ENCODE results near the gene SUV39H2. TPM values are rescaled to one million over a fixed set of nuclear protein-coding genes. Genes with fewer than 3 reads are reported as not detected.

The SUV39H2 gene
- total and polyA plus RNA-seq, 3 donors from 2014 or later: 29.9 to 69.4 (median 39.1) TPM

DNA sequence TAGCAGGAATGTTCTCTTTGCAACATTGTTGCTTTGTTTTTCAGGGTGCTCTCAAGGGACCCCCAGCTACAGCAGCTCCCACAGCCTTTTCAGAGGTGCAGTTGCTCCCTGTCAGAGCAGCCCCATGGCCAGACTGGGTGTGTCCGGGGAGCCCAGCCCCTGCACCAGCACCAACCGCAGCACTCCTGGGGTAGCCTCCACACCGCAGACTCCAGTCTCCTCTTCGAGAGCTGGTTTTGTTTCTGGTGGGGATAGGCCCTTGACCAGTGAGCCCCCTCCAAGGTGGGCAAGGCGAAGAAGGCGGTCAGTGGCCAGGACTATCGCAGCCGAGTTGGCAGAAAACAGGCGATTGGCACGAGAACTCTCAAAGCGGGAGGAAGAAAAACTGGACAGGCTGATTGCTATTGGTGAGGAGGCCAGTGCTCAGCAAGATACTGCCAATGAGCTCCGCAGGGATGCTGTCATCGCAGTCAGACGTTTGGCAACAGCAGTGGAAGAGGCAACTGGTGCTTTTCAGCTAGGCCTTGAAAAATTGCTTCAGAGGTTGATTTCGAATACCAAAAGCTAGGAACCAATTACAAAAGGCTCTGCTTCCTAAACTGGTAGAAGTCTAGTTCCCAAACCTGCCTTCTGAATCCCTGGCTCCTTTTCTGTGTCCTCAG, 35.2 kb upstream of the SUV39H2 start:
- DNase-seq: no peak
- Histone ChIP-seq H3K27ac (no peak overlapping the region), H3K4me1 (no peaks in the 10 kb centered on the region), H3K4me3 (no peak overlapping the region), H3K27me3 (no peaks in the 10 kb centered on the region), H3K9me3 (no peaks in the 10 kb centered on the region), H3K36me3 (ENCODE audit: low read depth, missing control alignments) (no peaks in the 10 kb centered on the region)
- WGBS, 2 donors: 93 to 96% methylated on average over 14 to 15 of the region's 15 CpGs
- intact Hi-C loops (cut with DNase I; ENCODE audit: low total_unique reads): no loop called here
- TF ChIP-seq POLR2A (IDR thresholded peaks at IDR 0.05): no peak
- TF ChIP-seq, protein P1, sequence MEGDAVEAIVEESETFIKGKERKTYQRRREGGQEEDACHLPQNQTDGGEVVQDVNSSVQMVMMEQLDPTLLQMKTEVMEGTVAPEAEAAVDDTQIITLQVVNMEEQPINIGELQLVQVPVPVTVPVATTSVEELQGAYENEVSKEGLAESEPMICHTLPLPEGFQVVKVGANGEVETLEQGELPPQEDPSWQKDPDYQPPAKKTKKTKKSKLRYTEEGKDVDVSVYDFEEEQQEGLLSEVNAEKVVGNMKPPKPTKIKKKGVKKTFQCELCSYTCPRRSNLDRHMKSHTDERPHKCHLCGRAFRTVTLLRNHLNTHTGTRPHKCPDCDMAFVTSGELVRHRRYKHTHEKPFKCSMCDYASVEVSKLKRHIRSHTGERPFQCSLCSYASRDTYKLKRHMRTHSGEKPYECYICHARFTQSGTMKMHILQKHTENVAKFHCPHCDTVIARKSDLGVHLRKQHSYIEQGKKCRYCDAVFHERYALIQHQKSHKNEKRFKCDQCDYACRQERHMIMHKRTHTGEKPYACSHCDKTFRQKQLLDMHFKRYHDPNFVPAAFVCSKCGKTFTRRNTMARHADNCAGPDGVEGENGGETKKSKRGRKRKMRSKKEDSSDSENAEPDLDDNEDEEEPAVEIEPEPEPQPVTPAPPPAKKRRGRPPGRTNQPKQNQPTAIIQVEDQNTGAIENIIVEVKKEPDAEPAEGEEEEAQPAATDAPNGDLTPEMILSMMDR (IDR thresholded peaks at IDR 0.05): no peak

DNA sequence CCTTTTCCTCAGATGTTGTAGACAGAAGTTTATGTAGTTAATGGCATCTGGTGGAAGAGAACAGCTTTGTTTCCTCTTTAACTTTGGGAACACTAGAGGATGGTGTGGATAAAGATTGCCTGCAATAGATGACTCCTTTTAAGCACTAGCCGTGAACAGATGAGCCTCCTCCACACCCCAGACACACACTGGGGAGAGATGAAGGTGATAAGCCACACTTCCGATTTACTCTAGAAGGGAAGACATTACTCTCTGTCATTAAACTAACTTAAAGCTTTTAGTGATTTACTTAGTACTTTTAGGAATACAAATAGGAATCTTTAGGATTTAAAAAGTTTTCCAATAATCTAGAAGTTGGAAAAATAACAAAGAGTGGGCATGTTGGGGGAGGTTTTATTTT, 33.7 kb upstream of the SUV39H2 start:
- H3K4me1 ChIP-seq: no peaks in the 10 kb centered on the region
- no peak overlapping the region for H3K4me3 ChIP-seq
- peak; percentile 2 for TF ChIP-seq POLR2A (IDR thresholded peaks at IDR 0.05)
- TF ChIP-seq, protein P1 (IDR thresholded peaks at IDR 0.05): no peak
- no peak overlapping the region for H3K27ac ChIP-seq
- no peaks in the 10 kb centered on the region for H3K27me3 ChIP-seq
- DNase-seq: no peak
- intact Hi-C loops (cut with DNase I; ENCODE audit: low total_unique reads): no loop called here
- 56 to 80% methylated on average over 2 of the region's 2 CpGs for whole genome bisulfite sequencing, 2 donors
- H3K9me3 ChIP-seq: no peaks in the 10 kb centered on the region
- no peaks in the 10 kb centered on the region for H3K36me3 ChIP-seq (ENCODE audit: low read depth, missing control alignments)

- intact Hi-C loops (cut with DNase I; ENCODE audit: low total_unique reads): no loop called here
- TF ChIP-seq POLR2A (IDR thresholded peaks at IDR 0.05): no peak
- TF ChIP-seq, protein P1 (IDR thresholded peaks at IDR 0.05): no peak
- 84 to 92% methylated on average over 3 of the region's 3 CpGs for WGBS, 2 donors
- Histone ChIP-seq H3K36me3 (ENCODE audit: low read depth, missing control alignments) (no peaks in the 10 kb centered on the region), H3K27me3 (no peaks in the 10 kb centered on the region), H3K4me1 (no peaks in the 10 kb centered on the region), H3K27ac (no peak overlapping the region), H3K9me3 (no peaks in the 10 kb centered on the region), H3K4me3 (no peak overlapping the region)
- DNase-seq: no peak
These were observed 26.4 kb upstream of the SUV39H2 start for GRCh38 chr10:14852236-14852635.

DNA sequence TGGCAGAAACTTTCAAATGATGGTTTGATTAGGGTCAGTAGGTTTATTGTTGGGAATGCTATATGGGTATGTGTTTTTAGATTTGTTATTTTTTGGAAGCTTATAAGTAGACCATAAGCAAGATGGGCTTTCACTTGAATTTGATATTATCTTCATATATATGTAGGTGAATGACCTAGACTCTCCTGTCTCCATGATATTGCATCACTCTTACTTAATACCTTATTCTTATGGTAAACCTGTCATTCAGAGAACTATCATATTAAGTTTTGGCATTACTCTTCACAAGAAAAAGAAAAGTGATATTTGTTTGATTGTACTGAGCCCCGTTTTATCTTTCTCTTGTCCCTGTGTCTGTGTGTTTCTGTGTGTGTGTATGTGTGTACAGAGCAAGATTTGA, 23.2 kb upstream of the SUV39H2 start:
- DNase-seq: no peak
- no peak overlapping the region for H3K27ac ChIP-seq
- no peaks in the 10 kb centered on the region for H3K27me3 ChIP-seq
- no peaks in the 10 kb centered on the region for H3K36me3 ChIP-seq (ENCODE audit: low read depth, missing control alignments)
- no peaks in the 10 kb centered on the region for H3K4me1 ChIP-seq
- TF ChIP-seq, protein P1 (IDR thresholded peaks at IDR 0.05): no peak
- no peak for TF ChIP-seq POLR2A (IDR thresholded peaks at IDR 0.05)
- H3K9me3 ChIP-seq: no peaks in the 10 kb centered on the region
- intact Hi-C loops (cut with DNase I; ENCODE audit: low total_unique reads): no loop called here
- no peak overlapping the region for H3K4me3 ChIP-seq
- 85 to 95% methylated on average over 1 of the region's 1 CpG for WGBS, 2 donors

DNA sequence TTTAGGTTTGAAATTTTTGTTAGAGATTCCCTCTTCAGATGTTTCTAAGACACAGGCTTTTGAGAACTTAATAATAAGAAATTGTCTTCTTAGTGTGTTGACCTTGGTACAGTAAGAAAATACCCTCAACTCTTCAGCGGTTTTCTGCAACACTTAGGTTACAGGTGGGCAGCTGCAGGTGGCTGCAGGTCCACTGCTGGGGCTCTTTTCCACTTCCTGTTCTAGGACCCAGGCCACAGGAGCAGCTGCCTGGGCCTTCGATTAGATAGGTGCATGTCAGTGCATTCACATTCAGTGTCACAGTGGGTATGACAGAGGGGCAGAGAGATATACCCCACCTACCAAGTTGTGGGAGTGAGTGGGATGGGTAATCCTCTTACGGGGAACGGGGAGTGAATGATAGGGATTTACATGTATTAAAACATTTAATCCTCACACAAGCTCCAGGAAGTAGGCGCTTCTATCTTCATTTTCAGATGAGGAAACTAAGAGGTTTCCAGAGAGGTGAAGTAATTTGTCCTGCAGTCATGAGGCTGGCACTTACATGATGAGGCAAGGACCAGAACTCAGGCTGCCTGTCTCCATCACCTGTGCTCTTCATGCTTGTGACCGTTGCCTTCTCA, 20.2 kb upstream of the SUV39H2 start:
- no peak for DNase-seq
- WGBS, 2 donors: 90 to 95% methylated on average over 6 of the region's 6 CpGs
- intact Hi-C loops (cut with DNase I; ENCODE audit: low total_unique reads): no loop called here
- Histone ChIP-seq H3K27me3 (no peaks in the 10 kb centered on the region), H3K9me3 (no peaks in the 10 kb centered on the region), H3K27ac (no peak overlapping the region), H3K36me3 (ENCODE audit: low read depth, missing control alignments) (no peaks in the 10 kb centered on the region), H3K4me3 (no peak overlapping the region), H3K4me1 (no peaks in the 10 kb centered on the region)
- TF ChIP-seq POLR2A (IDR thresholded peaks at IDR 0.05): no peak
- TF ChIP-seq, protein P1 (IDR thresholded peaks at IDR 0.05): no peak
